Stimulated activated CD8-positive, alpha-beta memory T cell treated with anti-CD3 and anti-CD28 coated beads, Interleukin-4, amount 100 ng/mL, for 24 hours (primary cell): ENCODE data around the gene USP17L26.
"Not testable (repeated sequence)": the region's sequence is repeated elsewhere in the genome, so short reads cannot be mapped to it uniquely, and the experiment has no call there.

ENCODE experiments used
- DNase-seq: peaks from one replicate; pipeline ENCODE4 v3.0.0-alpha.2; 2020; ENCODE audit warnings: low read depth

The USP17L26 gene, protein sequence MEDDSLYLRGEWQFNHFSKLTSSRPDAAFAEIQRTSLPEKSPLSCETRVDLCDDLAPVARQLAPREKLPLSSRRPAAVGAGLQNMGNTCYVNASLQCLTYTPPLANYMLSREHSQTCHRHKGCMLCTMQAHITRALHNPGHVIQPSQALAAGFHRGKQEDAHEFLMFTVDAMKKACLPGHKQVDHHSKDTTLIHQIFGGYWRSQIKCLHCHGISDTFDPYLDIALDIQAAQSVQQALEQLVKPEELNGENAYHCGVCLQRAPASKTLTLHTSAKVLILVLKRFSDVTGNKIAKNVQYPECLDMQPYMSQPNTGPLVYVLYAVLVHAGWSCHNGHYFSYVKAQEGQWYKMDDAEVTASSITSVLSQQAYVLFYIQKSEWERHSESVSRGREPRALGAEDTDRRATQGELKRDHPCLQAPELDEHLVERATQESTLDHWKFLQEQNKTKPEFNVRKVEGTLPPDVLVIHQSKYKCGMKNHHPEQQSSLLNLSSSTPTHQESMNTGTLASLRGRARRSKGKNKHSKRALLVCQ

DNA sequence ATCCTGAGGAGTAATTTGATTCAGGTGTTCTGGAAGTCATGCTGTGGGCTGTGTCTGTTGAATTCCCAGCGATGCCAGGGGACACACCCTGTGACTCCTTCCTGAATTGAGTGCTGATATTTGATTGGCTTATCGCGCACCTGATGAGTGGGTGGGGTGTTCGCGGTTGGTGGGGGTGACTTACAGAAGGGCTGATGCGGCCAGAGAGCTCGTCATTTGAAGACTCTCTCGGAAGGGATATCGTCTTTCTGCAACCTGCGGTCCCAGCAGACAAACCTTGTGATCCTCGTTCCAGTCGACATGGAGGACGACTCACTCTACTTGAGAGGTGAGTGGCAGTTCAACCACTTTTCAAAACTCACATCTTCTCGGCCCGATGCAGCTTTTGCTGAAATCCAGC, at the start of gene USP17L26:
TSS of gene USP17L26 (plus strand) at position 301 of the 400 bp plus-strand sequence. CDS start at position 301, 0 bp downstream.
- not testable (repeated sequence) for DNase-seq

DNA sequence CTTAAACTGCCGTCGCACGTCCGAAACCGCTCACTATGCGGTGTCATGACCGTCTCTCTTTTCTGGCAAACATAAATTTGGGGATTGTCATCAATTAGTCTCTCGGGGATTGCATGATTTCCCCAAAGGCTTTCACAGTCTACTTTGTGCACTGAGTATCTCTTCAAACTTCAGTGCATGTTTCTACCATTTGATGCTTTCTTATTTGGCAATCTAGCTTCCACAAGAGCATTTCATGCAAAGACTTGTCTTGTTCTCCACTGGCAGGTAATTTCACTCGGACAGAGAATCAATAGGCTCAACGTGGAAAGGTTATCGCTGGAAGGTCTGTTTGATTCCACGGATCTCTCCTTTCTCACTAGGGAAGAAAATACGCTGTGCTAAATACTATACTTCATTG, 10.3 kb upstream of the USP17L26 start:
- DNase-seq: not testable (repeated sequence)

DNA sequence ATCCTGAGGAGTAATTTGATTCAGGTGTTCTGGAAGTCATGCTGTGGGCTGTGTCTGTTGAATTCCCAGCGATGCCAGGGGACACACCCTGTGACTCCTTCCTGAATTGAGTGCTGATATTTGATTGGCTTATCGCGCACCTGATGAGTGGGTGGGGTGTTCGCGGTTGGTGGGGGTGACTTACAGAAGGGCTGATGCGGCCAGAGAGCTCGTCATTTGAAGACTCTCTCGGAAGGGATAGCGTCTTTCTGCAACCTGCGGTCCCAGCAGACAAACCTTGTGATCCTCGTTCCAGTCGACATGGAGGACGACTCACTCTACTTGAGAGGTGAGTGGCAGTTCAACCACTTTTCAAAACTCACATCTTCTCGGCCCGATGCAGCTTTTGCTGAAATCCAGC, 9.6 kb upstream of the USP17L26 start, which contains the start of gene USP17L24:
TSS of gene USP17L24 (plus strand) at position 301 of the 400 bp plus-strand sequence. CDS start at position 301, 0 bp downstream.
- not testable (repeated sequence) for DNase-seq

DNA sequence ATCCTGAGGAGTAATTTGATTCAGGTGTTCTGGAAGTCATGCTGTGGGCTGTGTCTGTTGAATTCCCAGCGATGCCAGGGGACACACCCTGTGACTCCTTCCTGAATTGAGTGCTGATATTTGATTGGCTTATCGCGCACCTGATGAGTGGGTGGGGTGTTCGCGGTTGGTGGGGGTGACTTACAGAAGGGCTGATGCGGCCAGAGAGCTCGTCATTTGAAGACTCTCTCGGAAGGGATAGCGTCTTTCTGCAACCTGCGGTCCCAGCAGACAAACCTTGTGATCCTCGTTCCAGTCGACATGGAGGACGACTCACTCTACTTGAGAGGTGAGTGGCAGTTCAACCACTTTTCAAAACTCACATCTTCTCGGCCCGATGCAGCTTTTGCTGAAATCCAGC, 4.8 kb upstream of the USP17L26 start, which contains the start of gene USP17L25:
TSS of gene USP17L25 (plus strand) at position 301 of the 400 bp plus-strand sequence. CDS start at position 301, 0 bp downstream.
- DNase-seq: not testable (repeated sequence)

DNA sequence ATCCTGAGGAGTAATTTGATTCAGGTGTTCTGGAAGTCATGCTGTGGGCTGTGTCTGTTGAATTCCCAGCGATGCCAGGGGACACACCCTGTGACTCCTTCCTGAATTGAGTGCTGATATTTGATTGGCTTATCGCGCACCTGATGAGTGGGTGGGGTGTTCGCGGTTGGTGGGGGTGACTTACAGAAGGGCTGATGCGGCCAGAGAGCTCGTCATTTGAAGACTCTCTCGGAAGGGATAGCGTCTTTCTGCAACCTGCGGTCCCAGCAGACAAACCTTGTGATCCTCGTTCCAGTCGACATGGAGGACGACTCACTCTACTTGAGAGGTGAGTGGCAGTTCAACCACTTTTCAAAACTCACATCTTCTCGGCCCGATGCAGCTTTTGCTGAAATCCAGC, 4.6 kb downstream of the USP17L26 start, which contains the start of gene USP17L5:
TSS of gene USP17L5 (plus strand) at position 301 of the 400 bp plus-strand sequence. CDS start at position 301, 0 bp downstream.
- not testable (repeated sequence) for DNase-seq

DNA sequence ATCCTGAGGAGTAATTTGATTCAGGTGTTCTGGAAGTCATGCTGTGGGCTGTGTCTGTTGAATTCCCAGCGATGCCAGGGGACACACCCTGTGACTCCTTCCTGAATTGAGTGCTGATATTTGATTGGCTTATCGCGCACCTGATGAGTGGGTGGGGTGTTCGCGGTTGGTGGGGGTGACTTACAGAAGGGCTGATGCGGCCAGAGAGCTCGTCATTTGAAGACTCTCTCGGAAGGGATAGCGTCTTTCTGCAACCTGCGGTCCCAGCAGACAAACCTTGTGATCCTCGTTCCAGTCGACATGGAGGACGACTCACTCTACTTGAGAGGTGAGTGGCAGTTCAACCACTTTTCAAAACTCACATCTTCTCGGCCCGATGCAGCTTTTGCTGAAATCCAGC, 9.4 kb downstream of the USP17L26 start, which contains the start of gene USP17L27:
TSS of gene USP17L27 (plus strand) at position 301 of the 400 bp plus-strand sequence. CDS start at position 301, 0 bp downstream.
- DNase-seq: not testable (repeated sequence)

DNA sequence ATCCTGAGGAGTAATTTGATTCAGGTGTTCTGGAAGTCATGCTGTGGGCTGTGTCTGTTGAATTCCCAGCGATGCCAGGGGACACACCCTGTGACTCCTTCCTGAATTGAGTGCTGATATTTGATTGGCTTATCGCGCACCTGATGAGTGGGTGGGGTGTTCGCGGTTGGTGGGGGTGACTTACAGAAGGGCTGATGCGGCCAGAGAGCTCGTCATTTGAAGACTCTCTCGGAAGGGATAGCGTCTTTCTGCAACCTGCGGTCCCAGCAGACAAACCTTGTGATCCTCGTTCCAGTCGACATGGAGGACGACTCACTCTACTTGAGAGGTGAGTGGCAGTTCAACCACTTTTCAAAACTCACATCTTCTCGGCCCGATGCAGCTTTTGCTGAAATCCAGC, 14.1 kb downstream of the USP17L26 start, which contains the start of gene USP17L28:
TSS of gene USP17L28 (plus strand) at position 301 of the 400 bp plus-strand sequence. CDS start at position 301, 0 bp downstream.
- DNase-seq: not testable (repeated sequence)

DNA sequence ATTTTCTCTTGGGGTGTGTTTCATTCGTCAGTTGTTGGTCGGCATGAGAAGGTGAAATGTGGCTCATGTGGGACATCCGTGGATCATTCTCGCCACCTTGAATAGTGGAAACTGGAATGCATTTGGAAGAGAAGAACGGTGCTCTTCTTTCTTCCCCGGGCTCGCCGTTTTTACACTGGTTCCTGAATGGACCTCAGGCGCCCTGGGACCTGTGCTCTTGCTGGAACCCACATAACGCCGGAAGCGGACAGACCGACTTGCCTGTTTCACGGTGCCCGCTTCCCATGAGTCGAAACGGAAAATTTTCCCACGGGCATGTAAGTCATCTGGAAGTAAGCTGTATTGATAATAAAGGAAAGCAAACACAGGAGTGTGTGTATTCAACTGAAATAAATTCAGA, 16.4 kb downstream of the USP17L26 start:
- DNase-seq: not testable (repeated sequence)

DNA sequence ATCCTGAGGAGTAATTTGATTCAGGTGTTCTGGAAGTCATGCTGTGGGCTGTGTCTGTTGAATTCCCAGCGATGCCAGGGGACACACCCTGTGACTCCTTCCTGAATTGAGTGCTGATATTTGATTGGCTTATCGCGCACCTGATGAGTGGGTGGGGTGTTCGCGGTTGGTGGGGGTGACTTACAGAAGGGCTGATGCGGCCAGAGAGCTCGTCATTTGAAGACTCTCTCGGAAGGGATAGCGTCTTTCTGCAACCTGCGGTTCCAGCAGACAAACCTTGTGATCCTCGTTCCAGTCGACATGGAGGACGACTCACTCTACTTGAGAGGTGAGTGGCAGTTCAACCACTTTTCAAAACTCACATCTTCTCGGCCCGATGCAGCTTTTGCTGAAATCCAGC, 18.9 kb downstream of the USP17L26 start, which contains the start of gene USP17L29:
TSS of gene USP17L29 (plus strand) at position 301 of the 400 bp plus-strand sequence. CDS start at position 301, 0 bp downstream.
- not testable (repeated sequence) for DNase-seq

DNA sequence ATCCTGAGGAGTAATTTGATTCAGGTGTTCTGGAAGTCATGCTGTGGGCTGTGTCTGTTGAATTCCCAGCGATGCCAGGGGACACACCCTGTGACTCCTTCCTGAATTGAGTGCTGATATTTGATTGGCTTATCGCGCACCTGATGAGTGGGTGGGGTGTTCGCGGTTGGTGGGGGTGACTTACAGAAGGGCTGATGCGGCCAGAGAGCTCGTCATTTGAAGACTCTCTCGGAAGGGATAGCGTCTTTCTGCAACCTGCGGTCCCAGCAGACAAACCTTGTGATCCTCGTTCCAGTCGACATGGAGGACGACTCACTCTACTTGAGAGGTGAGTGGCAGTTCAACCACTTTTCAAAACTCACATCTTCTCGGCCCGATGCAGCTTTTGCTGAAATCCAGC, 28.4 kb downstream of the USP17L26 start, which contains the start of gene USP17L30:
TSS of gene USP17L30 (plus strand) at position 301 of the 400 bp plus-strand sequence. CDS start at position 301, 0 bp downstream.
- not testable (repeated sequence) for DNase-seq

DNA sequence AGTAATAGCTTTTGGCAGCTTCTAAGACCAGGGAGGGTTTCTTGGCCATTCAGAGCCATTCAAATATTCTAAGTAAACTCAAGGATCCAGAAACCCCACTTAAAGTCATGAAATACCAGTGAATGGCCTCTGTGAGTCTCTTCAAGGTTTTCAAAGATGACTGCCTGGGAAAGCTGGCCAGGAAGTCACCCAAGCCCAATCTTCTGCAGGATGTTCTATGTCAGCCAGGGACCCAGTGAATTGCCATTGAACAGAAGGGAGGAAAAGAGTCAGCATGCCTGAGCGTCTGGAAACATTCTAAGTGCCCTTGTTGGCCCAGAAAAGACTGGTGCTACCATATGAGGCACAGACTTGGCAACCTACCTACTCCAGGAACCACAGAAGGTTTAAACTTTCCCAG, 45.4 kb downstream of the USP17L26 start:
- DNase-seq: not testable (repeated sequence)

DNA sequence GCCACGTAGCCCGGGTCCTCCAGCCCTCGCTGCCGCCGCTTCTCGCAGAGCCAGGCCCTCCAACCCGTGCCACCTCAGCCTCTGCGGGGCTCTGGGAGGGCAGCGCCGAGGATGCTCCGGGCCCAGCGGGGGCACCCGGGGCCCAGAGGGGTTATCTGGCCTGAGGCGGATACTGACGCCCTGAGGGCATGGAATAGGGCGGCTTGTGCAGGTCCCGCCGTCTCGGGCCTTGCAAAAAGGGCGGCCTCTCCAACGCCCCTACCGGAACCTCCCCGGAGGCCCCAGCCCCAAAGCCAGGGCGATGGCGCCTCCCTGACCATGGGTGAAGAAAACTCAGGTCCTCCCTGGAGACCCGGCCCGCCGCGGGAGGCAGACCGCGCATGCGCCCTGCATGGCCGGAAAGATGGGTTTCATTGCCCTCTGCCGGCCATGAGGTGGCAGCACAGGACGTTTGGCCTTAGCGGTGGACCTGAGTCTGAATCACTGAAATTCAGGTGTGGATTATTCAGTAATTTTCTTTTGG, 46.6 kb downstream of the USP17L26 start:
- not testable (repeated sequence) for DNase-seq

DNA sequence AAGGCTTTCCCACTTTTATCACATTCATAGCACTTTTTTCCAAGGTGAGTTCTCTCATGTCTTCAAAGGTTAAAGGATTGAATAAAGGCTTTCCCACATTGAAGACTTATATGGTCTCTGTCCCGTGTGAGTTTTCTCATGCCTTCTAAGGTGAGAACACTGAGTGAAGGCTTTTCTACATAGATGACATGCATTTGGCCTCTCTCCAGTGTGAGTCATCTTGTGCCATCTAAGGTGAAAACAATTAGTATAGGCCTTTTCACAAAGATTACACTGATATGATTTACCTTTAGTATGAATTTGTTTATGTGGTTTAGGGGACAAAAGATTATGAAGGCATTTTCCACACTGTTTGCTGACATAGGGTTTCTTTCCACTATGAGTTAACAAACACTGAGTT, 49.7 kb downstream of the USP17L26 start:
- no peak for DNase-seq
